Cortex of kidney (tissue), 1 donor: Measurements from ENCODE around the gene KLC1.

Source experiments
- DNase-seq: peaks from one replicate; lab custom pipeline; 2025; lab: John Stamatoyannopoulos, UW

KLC1 gene

GRCh38 chr14:103705118-103705503 lies 76.1 kb downstream of the KLC1 start:
- DNase-seq = no peak

GRCh38 chr14:103705504-103706284 lies 76.7 kb downstream of the KLC1 start:
- DNase-seq = no peak

- DNase-seq = no peak
These were observed 77.7 kb downstream of the KLC1 start for GRCh38 chr14:103706551-103707328.

GRCh38 chr14:103707329-103708263 lies 78.6 kb downstream of the KLC1 start:
- DNase-seq = no peak

- DNase-seq = no peak
These were observed 79.8 kb downstream of the KLC1 start for GRCh38 chr14:103708750-103709187.

- no peak for DNase-seq
These were observed 80.8 kb downstream of the KLC1 start for GRCh38 chr14:103709814-103710213.

- no peak for DNase-seq
These were observed 81.9 kb downstream of the KLC1 start for GRCh38 chr14:103710771-103711377.

GRCh38 chr14:103711516-103712431 lies 82.8 kb downstream of the KLC1 start:
- DNase-seq = no peak

GRCh38 chr14:103712633-103713247 lies 83.7 kb downstream of the KLC1 start:
- DNase-seq = no peak

- no peak for DNase-seq
These were observed 84.5 kb downstream of the KLC1 start for GRCh38 chr14:103713304-103714062.

- DNase-seq = no peak
These were observed 85.2 kb downstream of the KLC1 start for GRCh38 chr14:103714063-103714724.

- peak; percentile 70 for DNase-seq
These were observed 86.3 kb downstream of the KLC1 start, which contains the start of the genes XRCC3 and ZFYVE21 for GRCh38 chr14:103715052-103716000. TSS of gene XRCC3 (minus strand) at chr14:103715451. CDS start at chr14:103711087, 4,364 bp downstream. TSS of gene ZFYVE21 (plus strand) at chr14:103715810. CDS start at chr14:103715842, 32 bp downstream.

- DNase-seq = no peak
These were observed 87.2 kb downstream of the KLC1 start for GRCh38 chr14:103716091-103716801.

- DNase-seq = no peak
These were observed 87.9 kb downstream of the KLC1 start for GRCh38 chr14:103716899-103717411.

GRCh38 chr14:103718572-103718971 lies 89.6 kb downstream of the KLC1 start:
- DNase-seq = no peak

GRCh38 chr14:103719751-103720150 lies 90.7 kb downstream of the KLC1 start:
- DNase-seq = no peak
